Endothelial cell (in vitro differentiated cells): ENCODE results near the gene UBFD1. TPM values are rescaled to one million over a fixed set of nuclear protein-coding genes. Genes with fewer than 3 reads are reported as not detected.

Experiments used
- DNase-seq: peaks from one replicate; pipeline ENCODE4 v3.0.0; 2021; ENCODE audit warnings: low spot score
- H3K27ac Mint-ChIP-seq: one replicate; pipeline ENCODE4 v1.8.0; 2021; ENCODE audit warnings: mixed read lengths, inconsistent platforms; ENCODE audit not compliant: unreplicated experiment
- H3K27me3 Mint-ChIP-seq: one replicate; pipeline ENCODE4 v1.8.0; 2021; ENCODE audit warnings: mild to moderate bottlenecking, moderate library complexity, mixed read lengths, inconsistent platforms; ENCODE audit not compliant: unreplicated experiment
- H3K36me3 Mint-ChIP-seq: one replicate; pipeline ENCODE4 v1.8.0; 2021; ENCODE audit warnings: mild to moderate bottlenecking, low read depth, mixed read lengths, inconsistent platforms; ENCODE audit not compliant: unreplicated experiment
- H3K4me1 Mint-ChIP-seq: one replicate; pipeline ENCODE4 v1.8.0; 2021; ENCODE audit warnings: mild to moderate bottlenecking, mixed read lengths, inconsistent platforms; ENCODE audit not compliant: unreplicated experiment
- H3K4me3 Mint-ChIP-seq: one replicate; pipeline ENCODE4 v1.8.0; 2021; ENCODE audit warnings: mild to moderate bottlenecking, mixed read lengths, inconsistent platforms; ENCODE audit not compliant: unreplicated experiment
- H3K9me3 Mint-ChIP-seq: one replicate; pipeline ENCODE4 v1.8.0; 2021; ENCODE audit warnings: mixed read lengths, inconsistent platforms; ENCODE audit not compliant: unreplicated experiment
- CTCF ChIP-seq: fragments of 200-600 bp; sonication (generic); IDR thresholded peaks from one replicate; pipeline ENCODE4 v1.5.0; 2021; ENCODE audit warnings: antibody characterized with exemption; ENCODE audit not compliant: unreplicated experiment
- total RNA-seq: library from RNA; stranded (reverse); fragmentation: NEBNext Ultra II Directional; extraction: Animal tissue kit (Norgen Biotek cat#: 25700); gene quantifications from one replicate; pipeline ENCODE4 v1.2.1, GENCODE V29; 2021; ENCODE audit not compliant: unreplicated experiment

The UBFD1 gene
- total RNA-seq, 1 donor from 2014 or later: 89.1 TPM

- Mint-ChIP-seq H3K4me1 (no peaks in the 10 kb centered on the region), H3K36me3 (peaks cover 10% of the 10 kb centered on the region), H3K9me3 (no peaks in the 10 kb centered on the region), H3K4me3 (no peak overlapping the region), H3K27me3 (no peaks in the 10 kb centered on the region), H3K27ac (no peak overlapping the region)
- no peak for DNase-seq
- no peak for TF ChIP-seq CTCF
Measured at GRCh38 chr16:23534868-23535860, 22.4 kb upstream of the UBFD1 start.

- no peak for TF ChIP-seq CTCF
Measured at GRCh38 chr16:23535901-23536300, 21.6 kb upstream of the UBFD1 start.

GRCh38 chr16:23537390-23537789 is 20.1 kb upstream of the UBFD1 start:
- no peak for TF ChIP-seq CTCF
- no peaks in the 10 kb centered on the region for H3K4me1 Mint-ChIP-seq
- H3K27ac Mint-ChIP-seq: no peak overlapping the region
- DNase-seq: no peak
- H3K9me3 Mint-ChIP-seq: no peaks in the 10 kb centered on the region
- H3K4me3 Mint-ChIP-seq: no peak overlapping the region
- H3K27me3 Mint-ChIP-seq: no peaks in the 10 kb centered on the region
- peaks cover 14% of the 10 kb centered on the region for H3K36me3 Mint-ChIP-seq

More at GRCh38 chr16:23535901-23536300, 21.6 kb upstream of the UBFD1 start:
- H3K27ac Mint-ChIP-seq: no peak overlapping the region
- H3K9me3 Mint-ChIP-seq: no peaks in the 10 kb centered on the region
- DNase-seq: no peak
- peaks cover 10% of the 10 kb centered on the region for H3K36me3 Mint-ChIP-seq
- no peaks in the 10 kb centered on the region for H3K27me3 Mint-ChIP-seq
- H3K4me1 Mint-ChIP-seq: no peaks in the 10 kb centered on the region
- H3K4me3 Mint-ChIP-seq: no peak overlapping the region

GRCh38 chr16:23538919-23539278 is 18.6 kb upstream of the UBFD1 start:
- Mint-ChIP-seq H3K27me3 (no peaks in the 10 kb centered on the region), H3K4me3 (no peak overlapping the region), H3K36me3 (peaks cover 9% of the 10 kb centered on the region), H3K4me1 (no peaks in the 10 kb centered on the region), H3K9me3 (no peaks in the 10 kb centered on the region), H3K27ac (no peak overlapping the region)
- TF ChIP-seq CTCF: no peak
- DNase-seq: no peak
